Thoracic aorta (tissue), 2 donors: Measurements from ENCODE around the gene ILKAP. TPM values are rescaled to one million over a fixed set of nuclear protein-coding genes. Genes with fewer than 3 reads are reported as not detected.

ENCODE experiments used
- ATAC-seq: fragments of 150-250 bp; one replicate; pipeline ENCODE4 v1.8.0; 2017; ENCODE audit warnings: low read depth; ENCODE audit not compliant: insufficient number of reproducible peaks, low FRiP score
- DNase-seq: peaks from one replicate; pipeline ENCODE4 v3.0.0-alpha.2; 2020; ENCODE audit warnings: low spot score
- H3K27ac ChIP-seq, 2 donors: fragments of 200-600 bp; sonication (generic); 1 replicate in 1 of 2; 2 replicates in 1 of 2; pipeline ENCODE4 v1.5.1; 2016; ENCODE audit warnings: mild to moderate bottlenecking in 2 of 2, moderate library complexity in 2 of 2
- H3K27me3 ChIP-seq: fragments of 200-600 bp; sonication (generic); replicated peaks from 2 replicates; pipeline ENCODE4 v1.6.0; 2016; ENCODE audit warnings: mild to moderate bottlenecking; ENCODE audit not compliant: insufficient read depth
- H3K36me3 ChIP-seq: fragments of 200-600 bp; sonication (generic); one replicate; pipeline ENCODE4 v1.5.1; 2016
- H3K4me1 ChIP-seq, 2 donors: fragments of 200-600 bp; sonication (generic); 1 replicate in 1 of 2; 2 replicates in 1 of 2; pipeline versions ENCODE4 v1.5.1 to v1.6.0; 2016; ENCODE audit warnings: low read depth in 2 of 2, mild to moderate bottlenecking in 1 of 2; ENCODE audit not compliant: control insufficient read depth in 1 of 2
- H3K4me3 ChIP-seq: fragments of 200-600 bp; sonication (generic); 2 replicates; pipeline ENCODE4 v1.5.1; 2016; ENCODE audit warnings: mild to moderate bottlenecking
- H3K9me3 ChIP-seq: fragments of 200-600 bp; sonication (generic); 2 replicates; pipeline ENCODE4 v1.5.1; 2016
- CTCF ChIP-seq: fragments of 200-600 bp; sonication (generic); IDR thresholded peaks from one replicate; pipeline ENCODE4 v1.5.1; 2019; ENCODE audit warnings: antibody characterized with exemption
- total RNA-seq, 2 donors: library from RNA; depleted of rRNA; stranded (reverse); fragments of >200 nt; gene quantifications; one replicate each; pipeline versions ENCODE4 v1.1.0 to v1.2.3, GENCODE V29; 2016

The ILKAP gene
- total RNA-seq: 10 to 100 TPM; 28.6 to 58.0 TPM

- Histone ChIP-seq H3K27me3 (no peaks in the 10 kb centered on the region), H3K9me3 (no peaks in the 10 kb centered on the region), H3K4me1 (peaks cover 26 to 41% of the 10 kb centered on the region in 2 donors), H3K27ac (peak within 1 kb of the TSS; percentile 87 to 92), H3K4me3 (peak within 1 kb of the TSS; percentile 84), H3K36me3 (no peaks in the 10 kb centered on the region)
- DNase-seq: peak; percentile 33
- no peak for TF ChIP-seq CTCF
- peak; percentile 89 for ATAC-seq
Observed at GRCh38 chr2:238203094-238203972, at the start of gene ILKAP. Gene ILKAP (minus strand): TSS chr2:238203695. CDS start chr2:238203553, 142 bp downstream.

- ATAC-seq (no peak), DNase-seq (no peak)
- no peaks in the 10 kb centered on the region for H3K4me1 ChIP-seq
- no peaks in the 10 kb centered on the region for H3K9me3 ChIP-seq
- H3K36me3 ChIP-seq: peaks cover 60% of the 10 kb centered on the region
- H3K4me3 ChIP-seq: no peak overlapping the region
- TF ChIP-seq CTCF: no peak
- H3K27me3 ChIP-seq: no peaks in the 10 kb centered on the region
- H3K27ac ChIP-seq: no peak overlapping the region
Observed at GRCh38 chr2:238252766-238253630, 49.5 kb upstream of the ILKAP start.

GRCh38 chr2:238251986-238252385 is 48.5 kb upstream of the ILKAP start:
- DNase-seq (no peak), ATAC-seq (no peak)
- peaks cover 52% of the 10 kb centered on the region for H3K36me3 ChIP-seq
- no peak overlapping the region for H3K4me3 ChIP-seq
- H3K9me3 ChIP-seq: no peaks in the 10 kb centered on the region
- no peaks in the 10 kb centered on the region for H3K4me1 ChIP-seq
- H3K27me3 ChIP-seq: no peaks in the 10 kb centered on the region
- no peak for TF ChIP-seq CTCF
- H3K27ac ChIP-seq: no peak overlapping the region

GRCh38 chr2:238251331-238251730 is 47.8 kb upstream of the ILKAP start:
- Histone ChIP-seq H3K27me3 (no peaks in the 10 kb centered on the region), H3K27ac (no peak overlapping the region), H3K4me3 (no peak overlapping the region), H3K36me3 (peaks cover 54% of the 10 kb centered on the region), H3K4me1 (no peaks in the 10 kb centered on the region), H3K9me3 (no peaks in the 10 kb centered on the region)
- DNase-seq (no peak), ATAC-seq (no peak)
- no peak for TF ChIP-seq CTCF

GRCh38 chr2:238250896-238251295 is 47.4 kb upstream of the ILKAP start:
- Histone ChIP-seq H3K4me1 (no peaks in the 10 kb centered on the region), H3K27me3 (no peaks in the 10 kb centered on the region), H3K36me3 (peaks cover 51% of the 10 kb centered on the region), H3K4me3 (no peak overlapping the region), H3K9me3 (no peaks in the 10 kb centered on the region), H3K27ac (no peak overlapping the region)
- no peak for TF ChIP-seq CTCF
- ATAC-seq (no peak), DNase-seq (no peak)
